Stimulated activated naive B cell treated with anti-CD40 and anti-IgM and Interleukin-4, amounts not matched to agents 10 μg/mL and 1 μg/mL and 100 μg/mL, for 72 hours (primary cell): ENCODE results near the gene RNF144A.
A peak's percentile ranks its signal among the peaks of the same experiment; 100 is the strongest.

Experiments
- ATAC-seq, 2 donors: fragments of 150-1000 bp; cut with Tn5 transposase; replicated peaks; 2 replicates each; pipeline ENCODE4 v1.10.0; 2021; ENCODE audit warnings: moderate library complexity in 1 of 2
- DNase-seq: peaks from one replicate; pipeline ENCODE4 v3.0.0; 2021
- H3K27ac Mint-ChIP-seq: one replicate; pipeline ENCODE4 v1.8.0; 2022; ENCODE audit warnings: mild to moderate bottlenecking, mixed read lengths
- H3K27me3 Mint-ChIP-seq, 2 donors: one replicate each; pipeline ENCODE4 v1.8.0; 2022; ENCODE audit warnings: mixed read lengths in 2 of 2
- H3K36me3 Mint-ChIP-seq, 2 donors: one replicate each; pipeline ENCODE4 v1.8.0; 2022; ENCODE audit warnings: mixed read lengths in 2 of 2, mild to moderate bottlenecking in 1 of 2
- H3K4me1 Mint-ChIP-seq, 2 donors: one replicate each; pipeline ENCODE4 v1.8.0; 2022; ENCODE audit warnings: mixed read lengths in 2 of 2, mild to moderate bottlenecking in 1 of 2
- H3K4me3 Mint-ChIP-seq, 2 donors: one replicate each; pipeline ENCODE4 v1.8.0; 2022; ENCODE audit warnings: mild to moderate bottlenecking in 2 of 2, mixed read lengths in 2 of 2, moderate library complexity in 1 of 2
- H3K9me3 Mint-ChIP-seq, 2 donors: one replicate each; pipeline ENCODE4 v1.8.0; 2022; ENCODE audit warnings: mixed read lengths in 2 of 2, mild to moderate bottlenecking in 1 of 2

Gene RNF144A

GRCh38 chr2:6941299-6942046, 24.3 kb downstream of the RNF144A start:
- no peak for ATAC-seq
- H3K27ac Mint-ChIP-seq = no peak overlapping the region
- no peak for DNase-seq
- H3K36me3 Mint-ChIP-seq = peaks cover 0 to 7% of the 10 kb centered on the region in 2 donors
- peaks cover 17 to 26% of the 10 kb centered on the region in 2 donors for H3K4me1 Mint-ChIP-seq
- H3K9me3 Mint-ChIP-seq = no peaks in the 10 kb centered on the region
- H3K4me3 Mint-ChIP-seq = no peak overlapping the region
- H3K27me3 Mint-ChIP-seq = peaks cover 8 to 11% of the 10 kb centered on the region in 2 donors

GRCh38 chr2:6942848-6943247, 25.6 kb downstream of the RNF144A start:
- Mint-ChIP-seq H3K27ac (peak overlapping the region; percentile 10), H3K9me3 (no peaks in the 10 kb centered on the region), H3K27me3 (peaks cover 8 to 11% of the 10 kb centered on the region in 2 donors), H3K36me3 (peaks cover 0 to 7% of the 10 kb centered on the region in 2 donors), H3K4me3 (no peak overlapping the region), H3K4me1 (peaks cover 19 to 28% of the 10 kb centered on the region in 2 donors)
- DNase-seq = no peak
- ATAC-seq = no peak

GRCh38 chr2:6943523-6943922, 26.3 kb downstream of the RNF144A start:
- no peak for DNase-seq
- no peaks in the 10 kb centered on the region for H3K9me3 Mint-ChIP-seq
- peaks cover 19 to 30% of the 10 kb centered on the region in 2 donors for H3K4me1 Mint-ChIP-seq
- H3K36me3 Mint-ChIP-seq = peaks cover 0 to 7% of the 10 kb centered on the region in 2 donors
- H3K27me3 Mint-ChIP-seq = peaks cover 8 to 11% of the 10 kb centered on the region in 2 donors
- H3K4me3 Mint-ChIP-seq = no peak overlapping the region
- no peak for ATAC-seq
- no peak overlapping the region for H3K27ac Mint-ChIP-seq

- Mint-ChIP-seq H3K9me3 (no peaks in the 10 kb centered on the region), H3K27ac (no peak overlapping the region), H3K36me3 (peaks cover 0 to 7% of the 10 kb centered on the region in 2 donors), H3K4me1 (peaks cover 19 to 30% of the 10 kb centered on the region in 2 donors), H3K27me3 (peaks cover 8 to 11% of the 10 kb centered on the region in 2 donors), H3K4me3 (no peak overlapping the region)
- ATAC-seq (no peak), DNase-seq (no peak)
Measured at GRCh38 chr2:6943971-6944370, 26.8 kb downstream of the RNF144A start.

- H3K4me3 Mint-ChIP-seq = no peak overlapping the region
- ATAC-seq (peak in 1 of 2 donors; percentile 3), DNase-seq (no peak)
- H3K27me3 Mint-ChIP-seq = peaks cover 8 to 11% of the 10 kb centered on the region in 2 donors
- no peaks in the 10 kb centered on the region for H3K9me3 Mint-ChIP-seq
- H3K36me3 Mint-ChIP-seq = peaks cover 0 to 7% of the 10 kb centered on the region in 2 donors
- peaks cover 19 to 30% of the 10 kb centered on the region in 2 donors for H3K4me1 Mint-ChIP-seq
- no peak overlapping the region for H3K27ac Mint-ChIP-seq
Measured at GRCh38 chr2:6944555-6944954, 27.3 kb downstream of the RNF144A start.

- peak overlapping the region in 1 of 2 donors; percentile 13 for H3K4me3 Mint-ChIP-seq
- H3K4me1 Mint-ChIP-seq = peaks cover 19 to 30% of the 10 kb centered on the region in 2 donors
- H3K27ac Mint-ChIP-seq = peak overlapping the region; percentile 1
- H3K36me3 Mint-ChIP-seq = peaks cover 0 to 7% of the 10 kb centered on the region in 2 donors
- ATAC-seq = peak; percentile 88 to 89
- H3K27me3 Mint-ChIP-seq = peaks cover 8 to 11% of the 10 kb centered on the region in 2 donors
- DNase-seq = no peak
- no peaks in the 10 kb centered on the region for H3K9me3 Mint-ChIP-seq
Measured at GRCh38 chr2:6945087-6945813, 28.0 kb downstream of the RNF144A start.

- DNase-seq (no peak), ATAC-seq (peak in 1 of 2 donors; percentile 10)
- Mint-ChIP-seq H3K4me3 (peak overlapping the region in 1 of 2 donors; percentile 13), H3K4me1 (peaks cover 19 to 30% of the 10 kb centered on the region in 2 donors), H3K36me3 (peaks cover 0 to 7% of the 10 kb centered on the region in 2 donors), H3K27me3 (peaks cover 8 to 11% of the 10 kb centered on the region in 2 donors), H3K27ac (peak overlapping the region; percentile 1), H3K9me3 (no peaks in the 10 kb centered on the region)
Measured at GRCh38 chr2:6945821-6946220, 28.6 kb downstream of the RNF144A start.

- Mint-ChIP-seq H3K27me3 (peaks cover 8 to 11% of the 10 kb centered on the region in 2 donors), H3K4me3 (no peak overlapping the region), H3K27ac (no peak overlapping the region), H3K36me3 (peaks cover 0 to 7% of the 10 kb centered on the region in 2 donors), H3K4me1 (peaks cover 19 to 30% of the 10 kb centered on the region in 2 donors), H3K9me3 (no peaks in the 10 kb centered on the region)
- DNase-seq = no peak
- ATAC-seq = peak in 1 of 2 donors; percentile 16
Measured at GRCh38 chr2:6946722-6947121, 29.5 kb downstream of the RNF144A start.

- ATAC-seq (no peak), DNase-seq (no peak)
- H3K27me3 Mint-ChIP-seq = peaks cover 3 to 5% of the 10 kb centered on the region in 2 donors
- H3K27ac Mint-ChIP-seq = no peak overlapping the region
- H3K4me1 Mint-ChIP-seq = peaks cover 19 to 30% of the 10 kb centered on the region in 2 donors
- peaks cover 0 to 4% of the 10 kb centered on the region in 2 donors for H3K36me3 Mint-ChIP-seq
- H3K9me3 Mint-ChIP-seq = no peaks in the 10 kb centered on the region
- H3K4me3 Mint-ChIP-seq = no peak overlapping the region
Measured at GRCh38 chr2:6947929-6948676, 30.9 kb downstream of the RNF144A start.

GRCh38 chr2:6948677-6949351, 31.6 kb downstream of the RNF144A start:
- Mint-ChIP-seq H3K4me1 (peaks cover 16 to 24% of the 10 kb centered on the region in 2 donors), H3K4me3 (no peak overlapping the region), H3K9me3 (no peaks in the 10 kb centered on the region), H3K27me3 (no peaks in the 10 kb centered on the region), H3K27ac (no peak overlapping the region), H3K36me3 (no peaks in the 10 kb centered on the region)
- no peak for ATAC-seq
- no peak for DNase-seq

GRCh38 chr2:6951046-6951445, 33.8 kb downstream of the RNF144A start:
- Mint-ChIP-seq H3K9me3 (no peaks in the 10 kb centered on the region), H3K36me3 (no peaks in the 10 kb centered on the region), H3K4me3 (no peak overlapping the region), H3K4me1 (peaks cover 2 to 4% of the 10 kb centered on the region in 2 donors), H3K27me3 (no peaks in the 10 kb centered on the region), H3K27ac (no peak overlapping the region)
- DNase-seq (no peak), ATAC-seq (no peak)

- H3K4me3 Mint-ChIP-seq = no peak overlapping the region
- H3K4me1 Mint-ChIP-seq = peaks cover 2 to 4% of the 10 kb centered on the region in 2 donors
- H3K27ac Mint-ChIP-seq = no peak overlapping the region
- no peak for DNase-seq
- no peaks in the 10 kb centered on the region for H3K9me3 Mint-ChIP-seq
- no peaks in the 10 kb centered on the region for H3K27me3 Mint-ChIP-seq
- ATAC-seq = no peak
- no peaks in the 10 kb centered on the region for H3K36me3 Mint-ChIP-seq
Measured at GRCh38 chr2:6952101-6952500, 34.9 kb downstream of the RNF144A start.

- H3K27me3 Mint-ChIP-seq = no peaks in the 10 kb centered on the region
Measured at GRCh38 chr2:6954586-6954985, 37.4 kb downstream of the RNF144A start.

More at GRCh38 chr2:6954586-6954985, 37.4 kb downstream of the RNF144A start:
- H3K36me3 Mint-ChIP-seq = no peaks in the 10 kb centered on the region
- H3K9me3 Mint-ChIP-seq = no peaks in the 10 kb centered on the region
- DNase-seq (no peak), ATAC-seq (no peak)
- H3K27ac Mint-ChIP-seq = no peak overlapping the region
- no peak overlapping the region for H3K4me3 Mint-ChIP-seq
- H3K4me1 Mint-ChIP-seq = no peaks in the 10 kb centered on the region
